HG02610 (cell line): ENCODE results near the gene TULP4.

Experiments
- ATAC-seq: cut with Tn5 transposase; IDR thresholded peaks from one replicate; pipeline ENCODE4 v1.9.1; 2021; ENCODE audit warnings: mild to moderate bottlenecking, moderate library complexity; ENCODE audit not compliant: unreplicated experiment

Gene TULP4

GRCh38 chr6:158356586-158357546, 44.6 kb downstream of the TULP4 start:
- ATAC-seq = peak; percentile 28

- ATAC-seq = peak; percentile 90
Observed at GRCh38 chr6:158357570-158358216, 45.4 kb downstream of the TULP4 start.

GRCh38 chr6:158358450-158359077, 46.3 kb downstream of the TULP4 start:
- no peak for ATAC-seq

GRCh38 chr6:158361068-158361467, 48.8 kb downstream of the TULP4 start:
- ATAC-seq = no peak

GRCh38 chr6:158361961-158362669, 49.9 kb downstream of the TULP4 start:
- no peak for ATAC-seq

- ATAC-seq = no peak
Observed at GRCh38 chr6:158366363-158366762, 54.1 kb downstream of the TULP4 start.

- ATAC-seq = no peak
Observed at GRCh38 chr6:158367816-158368215, 55.6 kb downstream of the TULP4 start.

GRCh38 chr6:158369241-158369640, 57.0 kb downstream of the TULP4 start:
- ATAC-seq = no peak

- ATAC-seq = no peak
Observed at GRCh38 chr6:158370805-158371204, 58.5 kb downstream of the TULP4 start.

GRCh38 chr6:158371261-158371660, 59.0 kb downstream of the TULP4 start:
- ATAC-seq = no peak

- ATAC-seq = no peak
Observed at GRCh38 chr6:158372574-158372973, 60.3 kb downstream of the TULP4 start.

GRCh38 chr6:158373214-158373613, 60.9 kb downstream of the TULP4 start:
- no peak for ATAC-seq

- ATAC-seq = no peak
Observed at GRCh38 chr6:158374020-158374419, 61.8 kb downstream of the TULP4 start.

GRCh38 chr6:158376631-158377081, 64.4 kb downstream of the TULP4 start:
- ATAC-seq = no peak

- ATAC-seq = no peak
Observed at GRCh38 chr6:158377860-158378259, 65.6 kb downstream of the TULP4 start.

- no peak for ATAC-seq
Observed at GRCh38 chr6:158379336-158379735, 67.1 kb downstream of the TULP4 start.

GRCh38 chr6:158381214-158381613, 68.9 kb downstream of the TULP4 start:
- ATAC-seq = no peak

- no peak for ATAC-seq
Observed at GRCh38 chr6:158382491-158382890, 70.2 kb downstream of the TULP4 start.

GRCh38 chr6:158383057-158383456, 70.8 kb downstream of the TULP4 start:
- ATAC-seq = no peak

GRCh38 chr6:158383542-158383941, 71.3 kb downstream of the TULP4 start:
- no peak for ATAC-seq

- ATAC-seq = no peak
Observed at GRCh38 chr6:158384671-158385110, 72.4 kb downstream of the TULP4 start.
